Osteoblast (primary cell): Measurements from ENCODE around the gene PLCL2. TPM values are rescaled to one million over a fixed set of nuclear protein-coding genes. Genes with fewer than 3 reads are reported as not detected.
A peak's percentile ranks its signal among the peaks of the same experiment; 100 is the strongest.

Experiments
- DNase-seq: peaks from one replicate; pipeline ENCODE4 v3.0.0; 2011; ENCODE audit warnings: low spot score, mixed read lengths; ENCODE audit not compliant: insufficient read length; ENCODE audit errors: missing footprints
- H2AFZ ChIP-seq: 2 replicates; pipeline ENCODE4 v1.6.0; 2011; ENCODE audit warnings: mild to moderate bottlenecking, low read length
- H3K27ac ChIP-seq: 2 replicates; pipeline ENCODE4 v1.5.1; 2011; ENCODE audit warnings: mild to moderate bottlenecking, low read depth, low read length, moderate library complexity
- H3K27me3 ChIP-seq: 2 replicates; pipeline ENCODE4 v1.6.0; 2012; ENCODE audit warnings: mild to moderate bottlenecking, control low read depth, inconsistent platforms, low read length, moderate library complexity; ENCODE audit not compliant: insufficient read depth
- H3K36me3 ChIP-seq: 2 replicates; pipeline ENCODE4 v1.5.1; 2011; ENCODE audit warnings: mild to moderate bottlenecking, low read length, control low read depth, moderate library complexity; ENCODE audit not compliant: insufficient read depth
- H3K4me1 ChIP-seq: 2 replicates; pipeline ENCODE4 v1.5.1; 2011; ENCODE audit warnings: mild to moderate bottlenecking, low read length, control low read depth, moderate library complexity; ENCODE audit not compliant: insufficient read depth
- H3K4me2 ChIP-seq: 2 replicates; pipeline ENCODE4 v1.6.0; 2011; ENCODE audit warnings: mild to moderate bottlenecking, low read length; ENCODE audit not compliant: insufficient read depth
- H3K4me3 ChIP-seq: fragments of 200-600 bp; sonication (generic); 3 replicates; pipeline ENCODE4 v1.5.1; 2012; ENCODE audit warnings: mild to moderate bottlenecking, low read length, inconsistent platforms; ENCODE audit not compliant: insufficient read depth
- H3K79me2 ChIP-seq: 2 replicates; pipeline ENCODE4 v1.6.0; 2012; ENCODE audit warnings: mild to moderate bottlenecking, low read length, control low read depth, inconsistent platforms; ENCODE audit not compliant: insufficient read depth
- H3K9me3 ChIP-seq: 2 replicates; pipeline ENCODE4 v1.5.1; 2011; ENCODE audit warnings: low read depth, low read length, control low read depth
- H4K20me1 ChIP-seq: 2 replicates; pipeline ENCODE4 v1.6.0; 2012; ENCODE audit warnings: mild to moderate bottlenecking, low read length, control low read depth; ENCODE audit not compliant: insufficient read depth
- CTCF ChIP-seq: IDR thresholded peaks from 2 replicates; pipeline ENCODE4 v1.5.1; 2011; ENCODE audit warnings: mild to moderate bottlenecking, low read depth, low read length, moderate library complexity; ENCODE audit errors: extremely low read depth
- total RNA-seq: library from RNA; depleted of rRNA; stranded (reverse); fragments of >200 nt; gene quantifications from 2 replicates; pipeline ENCODE4 v1.2.3, GENCODE V29; 2012

The PLCL2 gene
- total RNA-seq, 1 donor: 5.1 TPM

GRCh38 chr3:17115186-17115585 is 230.4 kb downstream of the PLCL2 start:
- peaks cover 3% of the 10 kb centered on the region for H3K4me1 ChIP-seq
- TF ChIP-seq CTCF: no peak
- DNase-seq: no peak
- no peaks in the 10 kb centered on the region for H4K20me1 ChIP-seq
- no peaks in the 10 kb centered on the region for H3K36me3 ChIP-seq
- H3K9me3 ChIP-seq: no peaks in the 10 kb centered on the region
- H3K4me2 ChIP-seq: no peak overlapping the region
- H3K79me2 ChIP-seq: no peaks in the 10 kb centered on the region
- no peaks in the 10 kb centered on the region for H3K27me3 ChIP-seq
- H2AFZ ChIP-seq: no peak overlapping the region
- H3K4me3 ChIP-seq: no peak overlapping the region
- no peak overlapping the region for H3K27ac ChIP-seq

- DNase-seq: no peak
- Histone ChIP-seq H3K27me3 (no peaks in the 10 kb centered on the region), H3K9me3 (no peaks in the 10 kb centered on the region), H3K79me2 (no peaks in the 10 kb centered on the region), H2AFZ (no peak overlapping the region), H3K4me2 (no peak overlapping the region), H3K4me3 (no peak overlapping the region), H4K20me1 (no peaks in the 10 kb centered on the region), H3K27ac (no peak overlapping the region), H3K36me3 (no peaks in the 10 kb centered on the region), H3K4me1 (peaks cover 3% of the 10 kb centered on the region)
- no peak for TF ChIP-seq CTCF
Measured at GRCh38 chr3:17116007-17116600, 231.3 kb downstream of the PLCL2 start.

- H3K27ac ChIP-seq: no peak overlapping the region
- no peaks in the 10 kb centered on the region for H3K36me3 ChIP-seq
- H3K79me2 ChIP-seq: no peaks in the 10 kb centered on the region
- no peak overlapping the region for H3K4me2 ChIP-seq
- peaks cover 3% of the 10 kb centered on the region for H3K9me3 ChIP-seq
- DNase-seq: no peak
- no peak for TF ChIP-seq CTCF
- H2AFZ ChIP-seq: no peak overlapping the region
- no peaks in the 10 kb centered on the region for H3K27me3 ChIP-seq
- no peaks in the 10 kb centered on the region for H4K20me1 ChIP-seq
- no peak overlapping the region for H3K4me3 ChIP-seq
- H3K4me1 ChIP-seq: no peaks in the 10 kb centered on the region
Measured at GRCh38 chr3:17118771-17119170, 234.0 kb downstream of the PLCL2 start.

- no peak for TF ChIP-seq CTCF
- Histone ChIP-seq H3K27ac (no peak overlapping the region), H3K27me3 (no peaks in the 10 kb centered on the region), H3K79me2 (no peaks in the 10 kb centered on the region), H4K20me1 (no peaks in the 10 kb centered on the region), H3K4me2 (no peak overlapping the region), H2AFZ (peak overlapping the region; percentile 47), H3K4me3 (no peak overlapping the region), H3K4me1 (no peaks in the 10 kb centered on the region), H3K9me3 (peaks cover 3% of the 10 kb centered on the region), H3K36me3 (no peaks in the 10 kb centered on the region)
- no peak for DNase-seq
Measured at GRCh38 chr3:17119201-17120072, 234.7 kb downstream of the PLCL2 start.
